ENCODE data around the gene TICRR.

DNA sequence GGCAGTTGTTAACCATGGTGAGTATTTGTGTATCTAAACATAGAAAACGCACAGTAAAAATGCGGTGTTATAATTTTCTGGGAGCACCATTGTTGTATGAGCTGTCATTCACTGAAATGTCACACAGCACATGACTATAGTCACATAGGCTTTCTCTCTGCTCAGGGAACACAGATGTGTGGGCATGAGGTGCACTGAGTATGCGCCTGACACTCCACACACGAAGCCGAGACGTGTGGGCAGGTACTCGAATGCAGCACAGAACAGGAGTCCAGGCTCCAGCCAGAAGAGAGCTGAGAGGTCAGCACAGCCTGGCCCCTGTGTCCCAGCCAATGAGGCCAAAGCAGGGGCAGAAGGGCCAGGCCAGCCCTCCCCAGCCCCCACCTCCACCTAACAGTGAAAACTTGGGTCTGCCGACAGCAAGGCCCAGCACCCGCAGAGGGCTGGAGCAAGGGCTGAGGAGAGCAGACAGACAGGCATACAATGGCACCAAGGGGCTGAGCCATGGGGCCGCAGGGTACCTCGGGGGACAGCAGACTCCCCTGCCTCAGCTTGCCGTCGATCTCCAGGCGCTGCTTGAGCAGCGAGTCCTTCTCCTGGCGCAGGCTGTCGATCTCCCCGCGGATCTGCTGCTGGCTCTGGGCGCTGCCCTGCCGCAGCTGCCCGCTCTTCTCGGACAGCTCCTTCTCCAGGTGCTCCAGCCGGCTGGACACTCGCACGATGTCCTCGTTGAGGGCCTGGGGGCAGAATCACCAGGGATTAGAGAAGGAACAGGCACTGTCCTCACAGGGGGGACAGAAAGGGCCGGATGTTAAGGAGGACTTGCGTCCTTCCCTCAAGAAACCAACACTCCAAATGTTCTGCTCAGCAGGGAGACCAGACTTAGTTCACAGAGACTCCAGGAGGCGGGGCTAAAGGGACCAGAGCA, 56.0 kb downstream of the TICRR start:
- TF ChIP-seq, protein P1, sequence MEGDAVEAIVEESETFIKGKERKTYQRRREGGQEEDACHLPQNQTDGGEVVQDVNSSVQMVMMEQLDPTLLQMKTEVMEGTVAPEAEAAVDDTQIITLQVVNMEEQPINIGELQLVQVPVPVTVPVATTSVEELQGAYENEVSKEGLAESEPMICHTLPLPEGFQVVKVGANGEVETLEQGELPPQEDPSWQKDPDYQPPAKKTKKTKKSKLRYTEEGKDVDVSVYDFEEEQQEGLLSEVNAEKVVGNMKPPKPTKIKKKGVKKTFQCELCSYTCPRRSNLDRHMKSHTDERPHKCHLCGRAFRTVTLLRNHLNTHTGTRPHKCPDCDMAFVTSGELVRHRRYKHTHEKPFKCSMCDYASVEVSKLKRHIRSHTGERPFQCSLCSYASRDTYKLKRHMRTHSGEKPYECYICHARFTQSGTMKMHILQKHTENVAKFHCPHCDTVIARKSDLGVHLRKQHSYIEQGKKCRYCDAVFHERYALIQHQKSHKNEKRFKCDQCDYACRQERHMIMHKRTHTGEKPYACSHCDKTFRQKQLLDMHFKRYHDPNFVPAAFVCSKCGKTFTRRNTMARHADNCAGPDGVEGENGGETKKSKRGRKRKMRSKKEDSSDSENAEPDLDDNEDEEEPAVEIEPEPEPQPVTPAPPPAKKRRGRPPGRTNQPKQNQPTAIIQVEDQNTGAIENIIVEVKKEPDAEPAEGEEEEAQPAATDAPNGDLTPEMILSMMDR (conservative IDR thresholded peaks at IDR 0.05; ENCODE audit: low read depth, low read length) = no peak
- no peak for TF ChIP-seq POLR2A (IDR thresholded peaks at IDR 0.05; ENCODE audit: low read depth, low read length)
- no peak for TF ChIP-seq SMC3 (IDR thresholded peaks at IDR 0.05; ENCODE audit: low read depth, low read length)
